NCI-H146 treated with DMSO at 0.1 percent for 48 hours (cell line): ENCODE data around the gene POLD4.

Source experiments
- DNase-seq: peaks from one replicate; lab custom pipeline; 2025; ENCODE audit not compliant: unreplicated experiment; lab: John Stamatoyannopoulos, UW

The POLD4 gene

DNA sequence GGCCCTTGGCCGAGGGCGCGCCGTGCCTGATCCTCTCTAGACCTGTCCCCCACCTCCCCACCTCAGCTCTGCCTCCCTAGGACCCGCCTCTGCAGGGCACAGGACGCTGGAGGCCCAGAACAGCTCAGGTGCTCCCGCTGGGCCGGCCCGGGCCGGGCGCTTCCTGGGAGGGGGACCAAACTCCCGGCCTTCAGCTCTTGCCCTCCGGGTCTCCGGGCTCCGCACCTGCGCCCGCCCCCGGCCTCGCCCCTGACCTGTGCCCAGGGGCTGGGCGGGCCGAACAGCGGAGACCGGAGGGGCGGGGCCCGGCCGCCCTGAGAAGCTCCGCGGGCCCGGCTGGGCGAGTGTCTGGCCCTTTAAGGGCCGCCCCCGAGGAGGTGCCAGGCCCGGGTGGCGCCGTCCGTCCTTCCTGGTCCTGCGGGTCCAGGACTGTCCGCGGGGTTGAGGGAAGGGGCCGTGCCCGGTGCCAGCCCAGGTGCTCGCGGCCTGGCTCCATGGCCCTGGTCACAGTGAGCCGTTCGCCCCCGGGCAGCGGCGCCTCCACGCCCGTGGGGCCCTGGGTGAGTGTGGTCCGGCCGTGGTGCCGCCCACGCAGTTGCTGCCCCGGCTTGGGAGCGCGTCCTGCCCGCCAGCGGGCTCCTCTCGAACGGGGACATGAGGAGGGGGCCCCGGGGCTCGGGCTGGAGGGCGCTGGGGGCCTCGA is 50.1 kb downstream of the POLD4 start, which contains the start of gene SSH3:
Gene SSH3 (plus strand): TSS at position 399 of the 703 bp plus-strand sequence. CDS start 96 bp downstream, at position 495.
- peak; percentile 89 for DNase-seq

- peak; percentile 65 for DNase-seq
These were observed 50.7 kb downstream of the POLD4 start for GRCh38 chr11:67302571-67303131.

- peak; percentile 62 for DNase-seq
These were observed 51.3 kb downstream of the POLD4 start for GRCh38 chr11:67301951-67302516.

GRCh38 chr11:67301313-67301921 is 51.9 kb downstream of the POLD4 start:
- DNase-seq: no peak
